SH-SY5Y (cell line): ENCODE data around the gene ICAM4.

Experiments used
- GATA2 ChIP-seq: IDR thresholded peaks from 2 replicates; pipeline ENCODE4 v1.6.1; 2011; ENCODE audit warnings: mild to moderate bottlenecking, low read depth, low read length
- GATA3 ChIP-seq: IDR thresholded peaks from 2 replicates; pipeline ENCODE4 v1.6.1; 2011; ENCODE audit warnings: low read depth, mild to moderate bottlenecking, low read length, moderate library complexity

GRCh38 chr19:10256970-10257615 is 29.7 kb upstream of the ICAM4 start:
- TF ChIP-seq GATA3 (no peak), GATA2 (no peak)
